Neutrophil (primary cell): Measurements from ENCODE around the gene BNIP1.

Experiments used
- H3K27ac ChIP-seq: fragments of 200-600 bp; sonication (generic); 2 replicates; pipeline ENCODE4 v1.5.1; 2016; ENCODE audit warnings: mild to moderate bottlenecking, moderate library complexity
- H3K27me3 ChIP-seq: fragments of 200-600 bp; sonication (generic); 2 replicates; pipeline ENCODE4 v1.6.0; 2016; ENCODE audit warnings: mild to moderate bottlenecking
- H3K36me3 ChIP-seq: fragments of 200-600 bp; sonication (generic); 2 replicates; pipeline ENCODE4 v1.5.1; 2017
- H3K4me1 ChIP-seq, 2 experiments: fragments of 200-600 bp in 1 of 2; sonication (generic) in 1 of 2; 1 replicate in 1 of 2; 2 replicates in 1 of 2; pipeline versions ENCODE4 v1.5.1 to v1.6.1; 2013 to 2016; ENCODE audit warnings: low read depth in 1 of 2, low read length in 1 of 2, mild to moderate bottlenecking in 1 of 2, moderate library complexity in 1 of 2; ENCODE audit not compliant: control insufficient read depth in 1 of 2, insufficient read depth in 1 of 2
- H3K4me3 ChIP-seq, 2 experiments: fragments of 200-600 bp in 1 of 2; sonication (generic) in 1 of 2; 1 replicate in 1 of 2; 2 replicates in 1 of 2; pipeline ENCODE4 v1.5.1; 2013 to 2016; ENCODE audit warnings: low read depth in 1 of 2, low read length in 1 of 2, mild to moderate bottlenecking in 1 of 2, moderate library complexity in 1 of 2
- H3K9me3 ChIP-seq: fragments of 200-600 bp; sonication (generic); 2 replicates; pipeline ENCODE4 v1.5.1; 2016
- CTCF ChIP-seq: fragments of 200-600 bp; sonication (generic); IDR thresholded peaks from 2 replicates; pipeline ENCODE4 v1.5.1; 2016; ENCODE audit warnings: antibody characterized with exemption

Gene BNIP1

GRCh38 chr5:173165177-173166016 lies 21.1 kb downstream of the BNIP1 start:
- no peak for TF ChIP-seq CTCF
- Histone ChIP-seq H3K36me3 (peaks cover 6% of the 10 kb centered on the region), H3K4me1 (no peaks in the 10 kb centered on the region), H3K27ac (no peak overlapping the region), H3K27me3 (no peaks in the 10 kb centered on the region), H3K4me3 (no peak overlapping the region), H3K9me3 (no peaks in the 10 kb centered on the region)

- peaks cover 3% of the 10 kb centered on the region for H3K27me3 ChIP-seq
- H3K9me3 ChIP-seq: no peaks in the 10 kb centered on the region
- no peaks in the 10 kb centered on the region for H3K4me1 ChIP-seq
- TF ChIP-seq CTCF: no peak
- H3K36me3 ChIP-seq: no peaks in the 10 kb centered on the region
- no peak overlapping the region for H3K27ac ChIP-seq
- H3K4me3 ChIP-seq: no peak overlapping the region
These were observed 27.8 kb downstream of the BNIP1 start for GRCh38 chr5:173172166-173172565.

GRCh38 chr5:173175523-173175922 lies 31.2 kb downstream of the BNIP1 start:
- TF ChIP-seq CTCF: no peak
- Histone ChIP-seq H3K9me3 (no peaks in the 10 kb centered on the region), H3K4me1 (no peaks in the 10 kb centered on the region), H3K36me3 (no peaks in the 10 kb centered on the region), H3K4me3 (no peak overlapping the region), H3K27me3 (peaks cover 8% of the 10 kb centered on the region), H3K27ac (no peak overlapping the region)

GRCh38 chr5:173178369-173178910 lies 34.1 kb downstream of the BNIP1 start:
- H3K4me1 ChIP-seq: no peaks in the 10 kb centered on the region
- TF ChIP-seq CTCF: no peak
- H3K27me3 ChIP-seq: peaks cover 17% of the 10 kb centered on the region
- no peaks in the 10 kb centered on the region for H3K9me3 ChIP-seq
- H3K36me3 ChIP-seq: no peaks in the 10 kb centered on the region
- no peak overlapping the region for H3K4me3 ChIP-seq
- H3K27ac ChIP-seq: no peak overlapping the region

GRCh38 chr5:173180331-173180730 lies 36.0 kb downstream of the BNIP1 start:
- Histone ChIP-seq H3K4me3 (no peak overlapping the region), H3K9me3 (no peaks in the 10 kb centered on the region), H3K27ac (no peak overlapping the region), H3K36me3 (no peaks in the 10 kb centered on the region), H3K27me3 (peaks cover 17% of the 10 kb centered on the region), H3K4me1 (no peaks in the 10 kb centered on the region)
- no peak for TF ChIP-seq CTCF
